HG03558 (cell line): ENCODE measurements around the gene HNRNPH2.

Experiments
- ATAC-seq: cut with Tn5 transposase; IDR thresholded peaks from one replicate; pipeline ENCODE4 v1.9.1; 2021; ENCODE audit warnings: moderate number of reproducible peaks; ENCODE audit not compliant: unreplicated experiment; ENCODE audit errors: extremely low read depth

HNRNPH2 gene

DNA sequence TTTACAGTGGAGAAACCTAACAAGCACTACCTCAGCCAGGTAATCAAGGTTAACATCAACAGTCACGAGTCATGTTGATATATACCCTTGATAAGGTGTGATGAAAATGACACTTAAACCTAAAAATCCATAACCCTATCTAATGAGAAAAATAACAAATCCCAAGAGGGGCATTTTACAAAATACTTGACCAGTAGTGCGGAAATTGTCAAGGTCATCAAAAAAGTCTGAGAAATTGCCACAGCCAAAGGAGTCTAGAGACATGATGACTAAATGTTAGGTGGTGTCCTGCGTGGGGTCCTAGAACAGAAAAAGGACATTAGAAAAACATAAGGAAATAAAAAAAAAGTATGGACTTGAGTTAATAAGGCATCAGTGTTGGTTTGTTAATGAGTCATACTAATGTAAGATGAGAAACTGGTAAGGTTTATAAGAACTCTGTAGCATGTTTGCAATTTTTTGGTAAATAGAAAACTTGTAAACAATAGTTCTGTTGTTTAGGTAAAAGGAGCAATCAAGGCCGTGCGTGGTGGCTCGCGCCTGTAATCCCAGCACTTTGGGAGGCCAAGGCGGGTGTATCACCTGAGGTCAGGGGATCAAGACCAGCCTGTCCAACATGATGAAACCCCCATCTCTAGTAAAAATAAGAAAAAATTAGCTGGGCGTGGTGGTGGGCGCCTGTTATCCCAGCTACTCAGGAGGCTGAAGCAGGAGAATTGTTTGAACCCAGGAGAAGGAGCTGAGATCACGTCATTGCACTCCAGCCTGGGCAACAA, 14.3 kb upstream of the HNRNPH2 start:
- no peak for ATAC-seq

DNA sequence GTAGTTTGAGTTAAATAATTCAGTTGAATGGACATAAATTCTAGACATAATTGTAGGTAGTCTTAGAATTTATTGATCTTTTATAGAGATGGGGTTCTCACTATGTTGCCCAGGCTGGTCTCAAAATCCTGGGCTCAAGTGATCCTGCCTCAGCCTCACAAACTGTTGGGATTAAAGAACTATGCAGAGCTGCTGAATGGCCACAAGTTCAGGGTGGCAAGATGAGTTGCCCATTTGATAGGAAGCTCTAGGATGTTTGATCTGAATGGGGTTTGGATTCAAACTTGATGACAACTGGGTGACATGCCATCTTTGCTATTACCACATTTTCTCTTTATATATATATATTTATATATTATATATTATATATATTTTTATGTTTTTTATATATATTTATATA, 13.7 kb upstream of the HNRNPH2 start:
- no peak for ATAC-seq

DNA sequence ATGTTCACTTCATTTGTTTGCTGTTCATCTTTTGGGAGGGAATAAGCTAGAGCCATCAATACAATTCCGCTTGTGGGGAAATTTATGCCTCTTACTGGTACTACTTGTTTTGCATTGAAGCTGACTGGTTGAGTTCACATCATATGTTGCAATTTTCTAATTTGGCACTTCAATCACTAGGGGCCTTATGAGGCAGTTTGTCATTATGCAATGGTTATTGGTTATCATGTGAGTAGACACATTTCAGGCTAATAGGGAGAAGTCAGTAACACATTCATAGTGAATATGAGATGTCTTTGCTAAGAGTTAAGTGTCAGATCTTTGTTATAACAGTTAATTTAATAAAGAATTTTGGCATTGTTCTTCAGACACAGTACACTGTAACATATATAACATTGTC, 12.2 kb upstream of the HNRNPH2 start:
- ATAC-seq: no peak

- no peak for ATAC-seq
These were observed 10.2 kb upstream of the HNRNPH2 start for GRCh38 chrX:101397779-101398178.

DNA sequence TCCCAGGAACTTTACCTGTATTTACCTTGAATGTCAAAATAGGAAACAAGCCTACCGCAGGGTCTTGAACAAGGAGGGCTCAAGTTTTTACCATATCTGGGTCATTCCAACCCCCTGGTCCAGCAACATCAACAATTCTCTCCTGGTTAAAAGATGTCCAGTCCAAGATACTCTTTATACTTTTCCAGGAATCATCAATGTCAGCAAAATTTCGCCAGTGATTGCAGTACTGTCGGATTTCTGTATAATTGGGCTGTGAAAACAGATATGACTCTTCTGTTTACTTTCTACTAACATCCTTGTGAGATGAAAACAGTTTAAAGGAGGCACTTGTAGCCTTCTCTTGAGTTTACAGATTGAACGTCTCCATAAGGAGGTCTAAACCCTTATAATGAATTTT, 9.3 kb upstream of the HNRNPH2 start:
- no peak for ATAC-seq

GRCh38 chrX:101399825-101400224, 8.2 kb upstream of the HNRNPH2 start:
- ATAC-seq: no peak

DNA sequence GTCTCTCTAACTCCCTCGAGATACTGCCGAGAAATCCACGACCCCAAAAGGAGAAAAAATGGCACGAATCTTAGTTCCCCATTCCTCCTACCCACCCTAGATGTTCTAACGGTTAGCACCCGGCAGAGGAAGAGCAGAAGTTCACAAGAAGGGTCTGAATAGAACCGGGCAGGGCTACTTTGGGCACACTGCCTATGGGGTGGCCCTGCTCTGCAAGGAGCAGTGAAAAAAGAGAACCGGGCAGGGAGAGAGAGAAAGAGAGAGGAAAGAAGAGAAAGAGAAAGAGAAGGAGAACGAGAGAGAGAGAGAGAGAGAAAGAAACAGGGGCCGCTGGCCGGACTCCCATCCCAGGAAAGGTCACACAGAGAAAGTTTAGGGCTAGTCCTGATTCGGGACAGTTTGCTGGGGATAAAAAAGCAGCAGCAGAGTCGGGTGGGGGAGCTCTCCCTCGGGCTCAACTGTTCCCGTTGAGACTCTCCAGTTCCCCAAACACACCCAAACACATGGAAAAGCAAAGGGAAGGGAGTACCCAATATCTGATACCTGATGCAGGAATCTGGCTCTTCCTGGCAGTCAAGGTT, 765 bp upstream of the HNRNPH2 start:
- ATAC-seq: no peak

DNA sequence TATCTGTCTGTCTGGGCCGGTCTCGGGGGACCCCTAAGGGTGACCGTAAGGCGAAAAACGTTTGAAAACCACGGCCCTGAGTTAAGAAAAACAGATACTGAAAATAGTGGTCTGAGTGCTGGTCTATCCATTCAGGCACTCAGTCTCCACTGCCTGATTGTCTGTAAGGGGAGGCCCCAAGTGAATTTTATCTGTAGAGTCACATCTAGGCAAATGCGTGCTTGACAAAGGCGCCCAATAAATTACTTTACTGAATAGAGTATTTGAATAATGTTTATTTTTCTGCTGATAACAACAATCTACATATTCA, 465 bp downstream of the HNRNPH2 start:
- ATAC-seq: no peak

DNA sequence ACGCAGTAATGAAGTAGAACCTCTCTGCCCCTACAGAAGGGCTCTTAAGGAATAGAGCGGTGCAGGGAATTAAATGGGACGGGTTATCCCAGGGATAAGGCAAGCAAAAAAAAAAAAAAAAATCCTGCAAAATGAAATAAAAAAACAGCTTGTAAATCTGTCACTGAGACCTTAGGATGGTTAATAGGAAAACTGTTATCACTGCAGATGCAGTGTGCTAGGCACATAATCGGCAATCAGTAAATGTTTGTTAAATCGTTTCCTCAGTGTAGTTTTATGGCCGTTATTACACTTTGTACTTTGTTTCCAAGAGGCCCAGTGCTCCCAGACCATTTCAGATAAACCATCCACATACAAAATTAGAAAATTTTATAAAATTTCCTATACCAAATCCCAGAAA, 1.0 kb downstream of the HNRNPH2 start:
- no peak for ATAC-seq

- no peak for ATAC-seq
These were observed 2.4 kb downstream of the HNRNPH2 start for GRCh38 chrX:101410461-101410860.

GRCh38 chrX:101411984-101412383, 4.0 kb downstream of the HNRNPH2 start:
- no peak for ATAC-seq

DNA sequence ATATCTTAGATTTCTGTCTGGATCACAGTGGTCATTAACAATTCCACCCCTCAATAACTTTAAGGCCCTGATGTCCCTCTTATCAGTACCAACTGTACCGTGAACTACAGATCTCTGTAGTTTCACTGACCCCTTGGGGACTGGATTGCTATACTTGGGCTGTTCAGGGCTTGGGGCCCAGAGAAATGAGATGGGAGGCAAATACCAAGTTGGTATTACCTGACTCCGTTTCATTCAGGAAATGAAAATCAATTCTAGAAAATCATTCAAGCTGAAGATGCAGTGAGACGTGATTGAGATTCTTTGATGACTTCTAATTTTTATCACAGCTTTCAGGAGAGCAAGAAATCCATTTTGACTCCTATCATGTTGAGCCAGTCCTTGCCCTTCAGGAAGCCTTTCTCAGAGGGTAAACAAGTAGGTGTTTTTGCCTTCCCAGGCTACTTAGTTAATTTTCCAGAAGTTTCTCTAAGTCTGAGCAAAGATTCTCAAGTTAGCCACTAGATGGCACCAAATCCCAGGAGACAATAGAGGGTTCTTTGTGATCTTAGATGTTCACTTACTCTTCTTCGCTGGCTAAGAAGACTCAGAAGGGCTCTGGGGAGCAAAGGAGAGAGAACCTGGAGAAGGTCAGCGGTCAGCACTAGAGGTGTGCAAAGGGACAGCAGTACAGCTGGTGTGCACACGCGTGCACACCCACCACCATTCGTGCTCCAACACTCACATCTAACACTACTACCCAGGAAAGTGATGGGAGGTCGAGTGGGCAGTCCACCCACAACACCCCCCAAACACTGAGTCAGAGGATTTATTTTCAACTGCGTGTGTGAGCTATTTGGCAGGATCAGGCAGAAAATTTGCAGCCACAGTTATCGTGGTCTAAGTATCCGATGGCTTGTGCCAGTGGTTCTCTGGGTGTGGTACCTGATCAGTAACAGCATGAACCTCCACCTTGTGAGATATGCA, 7.4 kb downstream of the HNRNPH2 start:
- ATAC-seq: no peak

GRCh38 chrX:101416691-101417090, 8.7 kb downstream of the HNRNPH2 start:
- no peak for ATAC-seq

GRCh38 chrX:101417190-101417589, 9.2 kb downstream of the HNRNPH2 start:
- no peak for ATAC-seq

GRCh38 chrX:101417981-101418841, 10.2 kb downstream of the HNRNPH2 start:
- ATAC-seq: no peak

- ATAC-seq: no peak
These were observed 11.5 kb downstream of the HNRNPH2 start for GRCh38 chrX:101419489-101419888.

- no peak for ATAC-seq
These were observed 19.9 kb downstream of the HNRNPH2 start for GRCh38 chrX:101427954-101428353.

DNA sequence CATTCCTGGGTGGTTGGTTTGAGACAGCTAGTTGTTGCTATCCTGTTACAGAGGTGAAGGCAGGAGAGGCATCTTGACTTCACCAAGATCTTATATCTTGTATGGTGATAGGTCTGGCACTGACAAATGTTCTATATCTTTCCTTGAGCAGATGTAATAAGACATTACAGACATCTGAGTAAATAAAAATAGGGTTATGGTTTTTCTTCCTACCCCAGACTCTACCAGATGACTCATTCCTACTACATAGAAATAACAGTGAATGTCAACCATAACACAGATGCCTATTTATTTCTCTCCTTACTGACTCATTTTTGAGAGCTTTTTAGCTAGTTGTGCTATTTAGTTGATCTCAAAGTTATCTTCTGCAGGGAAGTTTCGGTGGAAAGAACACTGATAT, 21.9 kb downstream of the HNRNPH2 start:
- no peak for ATAC-seq

- peak; percentile 77 for ATAC-seq
These were observed 22.5 kb downstream of the HNRNPH2 start for GRCh38 chrX:101430457-101431078.

DNA sequence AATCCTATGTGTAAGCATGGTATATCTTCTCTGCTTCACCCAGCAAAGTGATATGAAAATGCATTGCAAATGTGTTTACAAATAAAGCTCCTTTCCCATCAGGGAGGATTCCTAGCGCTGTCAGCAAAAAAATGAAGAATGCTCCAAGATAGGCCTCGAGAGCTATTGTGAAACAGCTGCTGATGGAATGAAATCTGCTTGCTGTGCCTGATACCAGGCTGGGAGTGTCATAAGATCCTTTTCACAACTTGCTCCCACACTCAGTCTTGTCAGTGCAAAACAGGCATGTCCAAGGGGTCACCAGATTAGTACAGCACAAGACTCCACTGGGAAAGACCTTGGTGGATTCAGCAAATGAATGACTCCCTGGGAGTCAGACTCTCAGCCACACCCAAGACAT, 34.1 kb downstream of the HNRNPH2 start:
- no peak for ATAC-seq
